CD4-positive, alpha-beta T cell (primary cell): Measurements from ENCODE around the gene GABARAPL2. TPM values are rescaled to one million over a fixed set of nuclear protein-coding genes. Genes with fewer than 3 reads are reported as not detected.
A peak's percentile ranks its signal among the peaks of the same experiment; 100 is the strongest.

Experiments used
- ATAC-seq: fragments of 200-7000 bp; cut with Tn5 transposase; one replicate; pipeline ENCODE4 v1.10.0; 2022; ENCODE audit warnings: mild to moderate bottlenecking; ENCODE audit not compliant: poor library complexity
- CTCF ChIA-PET: fragments of 350-600 bp; sonication (Branson Sonifier 250); formaldehyde crosslinking; loops from one replicate; lab custom pipeline; 2021; ENCODE audit warnings: antibody characterized with exemption, inconsistent platforms; lab: Charles Lee
- POLR2A ChIA-PET: fragments of 350-600 bp; sonication (Branson Sonifier 250); formaldehyde crosslinking; loops from one replicate; lab custom pipeline; 2021; ENCODE audit warnings: antibody characterized with exemption, inconsistent platforms; lab: Charles Lee
- DNase-seq, 14 experiments: peaks; one replicate each; pipeline ENCODE4 v3.0.0-alpha.2; 2013 to 2020; ENCODE audit warnings: mixed read lengths in 2 of 14
- H3K27ac ChIP-seq, 2 donors: one replicate each; pipeline versions ENCODE4 v1.5.1 to v1.7.0; 2013; ENCODE audit warnings: low read length in 2 of 2, low read depth in 1 of 2, mild to moderate bottlenecking in 1 of 2
- H3K27me3 ChIP-seq, 2 experiments: 1 replicate in 1 of 2; 2 replicates in 1 of 2; pipeline versions ENCODE4 v1.6.1 to v1.7.0; 2013; ENCODE audit warnings: low read length in 2 of 2, control low read depth in 1 of 2, mild to moderate bottlenecking in 1 of 2, moderate library complexity in 1 of 2; ENCODE audit not compliant: insufficient read depth in 2 of 2, control insufficient read depth in 1 of 2
- H3K36me3 ChIP-seq: one replicate; pipeline ENCODE4 v1.6.1; 2013; ENCODE audit warnings: low read length, control low read depth; ENCODE audit not compliant: insufficient read depth
- H3K4me1 ChIP-seq: one replicate; pipeline ENCODE4 v1.6.1; 2013; ENCODE audit warnings: low read length, control low read depth; ENCODE audit not compliant: insufficient read depth
- H3K4me3 ChIP-seq: one replicate; pipeline ENCODE4 v1.5.1; 2013; ENCODE audit warnings: mild to moderate bottlenecking, low read length, moderate library complexity
- H3K9me3 ChIP-seq, 2 experiments: 1 replicate in 1 of 2; 2 replicates in 1 of 2; pipeline versions ENCODE4 v1.6.1 to v1.7.0; 2013; ENCODE audit warnings: low read length in 2 of 2, mild to moderate bottlenecking in 2 of 2, control low read depth in 1 of 2, moderate library complexity in 1 of 2; ENCODE audit not compliant: control insufficient read depth in 1 of 2, insufficient read depth in 1 of 2
- H3K27ac Mint-ChIP-seq: one replicate; pipeline ENCODE4 v1.8.0; 2020; ENCODE audit warnings: mixed read lengths
- H3K27me3 Mint-ChIP-seq: one replicate; pipeline ENCODE4 v1.8.0; 2021; ENCODE audit warnings: mixed read lengths
- H3K36me3 Mint-ChIP-seq: one replicate; pipeline ENCODE4 v1.8.0; 2021; ENCODE audit warnings: low read depth, mixed read lengths
- H3K4me1 Mint-ChIP-seq: one replicate; pipeline ENCODE4 v1.8.0; 2021; ENCODE audit warnings: low read depth, mixed read lengths
- H3K4me3 Mint-ChIP-seq: one replicate; pipeline ENCODE4 v1.8.0; 2020; ENCODE audit warnings: mild to moderate bottlenecking, mixed read lengths
- H3K9me3 Mint-ChIP-seq: one replicate; pipeline ENCODE4 v1.8.0; 2020; ENCODE audit warnings: mixed read lengths
- CTCF ChIP-seq: fragments of 200-600 bp; IDR thresholded peaks from one replicate; pipeline ENCODE4 v1.8.0; 2022; ENCODE audit warnings: antibody characterized with exemption, mild to moderate bottlenecking
- intact Hi-C, 2 experiments: fragments of 100-400 bp; cut with DNase I in 1 of 2; cut with micrococcal nuclease in 1 of 2; formaldehyde crosslinking; loops; one replicate each; pipeline versions ENCODE4 v1.15.1 to v1.9.0; 2023 to 2025; cut with DNase I, micrococcal nuclease
- total RNA-seq, 174 experiments: library from RNA in 2 of 174; stranded (reverse) in 2 of 174; gene quantifications; one replicate each; pipeline ENCODE4 v1.2.3 and lab custom pipeline; 2021 to 2026

Gene GABARAPL2
- total RNA-seq, 2 experiments from 2014 or later, result 44.6 to 48.3 TPM

- ChIA-PET CTCF (no interaction called here), POLR2A (interaction anchor here (0.8 kb wide), 1 partner anchor 63 kb away, joined by 3 read pairs; the partner anchor contains the start of gene ADAT1)
- ATAC-seq (no peak), DNase-seq (no peak)
- Histone ChIP-seq H3K4me1 (peaks cover 20% of the 10 kb centered on the region), H3K27ac (no peak overlapping the region), H3K36me3 (no peaks in the 10 kb centered on the region), H3K27me3 (peaks cover 0 to 3% of the 10 kb centered on the region in 2 experiments), H3K4me3 (no peak overlapping the region), H3K9me3 (no peaks in the 10 kb centered on the region)
- Mint-ChIP-seq H3K4me3 (no peak overlapping the region), H3K36me3 (no peaks in the 10 kb centered on the region), H3K27ac (no peak overlapping the region), H3K27me3 (peaks cover 14% of the 10 kb centered on the region), H3K4me1 (peaks cover 13% of the 10 kb centered on the region), H3K9me3 (no peaks in the 10 kb centered on the region)
- no peak for TF ChIP-seq CTCF
- intact Hi-C loops, result loop anchor here (5.0 to 10.0 kb wide), 4 partner anchors 415 to 1635 kb away; partner anchors contain the start of genes MON1B (in 1 of the 2), RFWD3 (in 1 of the 2), SYCE1L (in 1 of the 2) and ZFP1 (in 1 of the 2)
Measured at GRCh38 chr16:75559564-75560372, 6.4 kb upstream of the GABARAPL2 start.

DNA sequence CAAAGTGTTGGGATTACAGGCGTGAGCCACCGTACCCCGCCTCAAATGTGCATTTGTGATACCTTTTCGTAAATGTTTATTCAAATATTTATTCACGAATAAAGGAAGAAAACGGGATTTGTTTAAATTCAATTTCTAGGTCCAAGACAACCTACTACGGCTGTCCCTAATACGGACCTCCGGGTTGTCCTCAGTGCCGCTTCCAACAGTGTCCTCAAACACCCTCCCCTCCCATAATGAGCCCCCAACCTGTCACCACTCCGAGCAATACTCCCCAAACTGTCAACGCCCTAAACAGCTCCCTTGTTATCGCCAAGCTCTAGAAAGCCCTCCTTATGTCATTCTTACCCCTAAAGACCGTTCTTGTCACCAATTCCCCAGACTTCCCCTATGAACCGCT lies 539 bp upstream of the GABARAPL2 start:
- TF ChIP-seq CTCF, result no peak
- peaks cover 46% of the 10 kb centered on the region for H3K36me3 Mint-ChIP-seq
- H3K9me3 Mint-ChIP-seq, result no peaks in the 10 kb centered on the region
- H3K27ac Mint-ChIP-seq, result peak overlapping the region; percentile 89
- Histone ChIP-seq H3K4me1 (peaks cover 41% of the 10 kb centered on the region), H3K36me3 (peaks cover 32% of the 10 kb centered on the region), H3K4me3 (peak overlapping the region; percentile 90), H3K27ac (peak overlapping the region; percentile 69 to 76), H3K9me3 (no peaks in the 10 kb centered on the region), H3K27me3 (no peaks in the 10 kb centered on the region)
- peak overlapping the region; percentile 94 for H3K4me3 Mint-ChIP-seq
- H3K4me1 Mint-ChIP-seq, result peaks cover 37% of the 10 kb centered on the region
- DNase-seq (no peak), ATAC-seq (no peak)
- ChIA-PET POLR2A (interaction anchor here (0.6 to 3.8 kb wide), 13 partner anchors 10 to 899 kb away, joined by 3 to 59 read pairs (median 4); partner anchors contain the start of genes ADAT1, CFDP1, KARS1 and RFWD3), CTCF (interaction anchor here (2.0 to 3.5 kb wide), 3 partner anchors 10 to 55 kb away, joined by 10 to 26 read pairs (median 17); partner anchors contain the start of gene TMEM231)
- H3K27me3 Mint-ChIP-seq, result peaks cover 14% of the 10 kb centered on the region
- intact Hi-C loops, result loop anchor here (1.0 to 10.0 kb wide), 11 partner anchors 9 to 899 kb away; partner anchors contain the start of genes ADAT1 (in 2 of the 2), KARS1 (in 2 of the 2), TERF2IP (in 2 of the 2) and TMEM170A (in 2 of the 2)

GRCh38 chr16:75566758-75567255 lies 628 bp downstream of the GABARAPL2 start:
- intact Hi-C loops, result loop anchor here (1.0 to 10.0 kb wide), 11 partner anchors 11 to 900 kb away; partner anchors contain the start of genes ADAT1 (in 2 of the 2), KARS1 (in 2 of the 2), TERF2IP (in 2 of the 2) and TMEM170A (in 2 of the 2)

More at GRCh38 chr16:75566758-75567255, 628 bp downstream of the GABARAPL2 start:
- ATAC-seq (peak; percentile 2), DNase-seq (peak in 6 of 14 experiments; percentile 8 to 58 (median 28))
- Histone ChIP-seq H3K9me3 (no peaks in the 10 kb centered on the region), H3K27ac (peak overlapping the region; percentile 27 to 76), H3K27me3 (no peaks in the 10 kb centered on the region), H3K4me1 (peaks cover 41% of the 10 kb centered on the region), H3K4me3 (peak overlapping the region; percentile 90), H3K36me3 (peaks cover 39% of the 10 kb centered on the region)
- peaks cover 41% of the 10 kb centered on the region for H3K4me1 Mint-ChIP-seq
- TF ChIP-seq CTCF, result no peak
- POLR2A ChIA-PET, result interaction anchor here (0.6 to 3.8 kb wide), 15 partner anchors 10 to 900 kb away, joined by 3 to 59 read pairs (median 4); partner anchors contain the start of genes ADAT1, CFDP1, KARS1 and RFWD3
- no peaks in the 10 kb centered on the region for H3K9me3 Mint-ChIP-seq
- H3K36me3 Mint-ChIP-seq, result peaks cover 53% of the 10 kb centered on the region
- H3K27ac Mint-ChIP-seq, result peak overlapping the region; percentile 89
- H3K4me3 Mint-ChIP-seq, result peak overlapping the region; percentile 90
- peaks cover 14% of the 10 kb centered on the region for H3K27me3 Mint-ChIP-seq
- CTCF ChIA-PET, result interaction anchor here (1.6 to 2.4 kb wide), 4 partner anchors 11 to 197 kb away, joined by 4 to 10 read pairs (median 4); partner anchors contain the start of gene TMEM231
